Eye (tissue), 1 donor: ENCODE data around the gene FAAP100.
"Not testable (repeated sequence)": the region's sequence is repeated elsewhere in the genome, so short reads cannot be mapped to it uniquely, and the experiment has no call there.

Experiments used
- DNase-seq: peaks from one replicate; pipeline ENCODE4 v3.0.0-alpha.2; 2015

The FAAP100 gene

GRCh38 chr17:81537343-81537855 lies 14.8 kb downstream of the FAAP100 start:
- peak; percentile 90 for DNase-seq

GRCh38 chr17:81536299-81537290 lies 15.6 kb downstream of the FAAP100 start:
- peak; percentile 52 for DNase-seq

GRCh38 chr17:81535480-81536298 lies 16.5 kb downstream of the FAAP100 start:
- DNase-seq, result no peak

- DNase-seq, result no peak
Observed at GRCh38 chr17:81535007-81535328, 17.2 kb downstream of the FAAP100 start.

- DNase-seq, result no peak
Observed at GRCh38 chr17:81534157-81535006, 17.8 kb downstream of the FAAP100 start.

- DNase-seq, result no peak
Observed at GRCh38 chr17:81533339-81534141, 18.6 kb downstream of the FAAP100 start.

GRCh38 chr17:81532490-81533287 lies 19.5 kb downstream of the FAAP100 start:
- no peak for DNase-seq

- not testable (repeated sequence) for DNase-seq
Observed at GRCh38 chr17:81531998-81532404, 20.2 kb downstream of the FAAP100 start.

- DNase-seq, result not testable (repeated sequence)
Observed at GRCh38 chr17:81531013-81531412, 21.1 kb downstream of the FAAP100 start.

- no peak for DNase-seq
Observed at GRCh38 chr17:81529437-81529803, 22.7 kb downstream of the FAAP100 start.

GRCh38 chr17:81528651-81529436 lies 23.3 kb downstream of the FAAP100 start:
- DNase-seq, result no peak

- no peak for DNase-seq
Observed at GRCh38 chr17:81528384-81528650, 23.8 kb downstream of the FAAP100 start.

- DNase-seq, result no peak
Observed at GRCh38 chr17:81527591-81528383, 24.4 kb downstream of the FAAP100 start, which contains the start of gene FSCN2. Gene FSCN2, plus strand, starts transcription at chr17:81528377. Its CDS starts 155 bp downstream, at chr17:81528532.

- no peak for DNase-seq
Observed at GRCh38 chr17:81526662-81527571, 25.2 kb downstream of the FAAP100 start.

- no peak for DNase-seq
Observed at GRCh38 chr17:81524865-81525159, 27.3 kb downstream of the FAAP100 start.

- DNase-seq, result no peak
Observed at GRCh38 chr17:81524039-81524864, 27.9 kb downstream of the FAAP100 start.

GRCh38 chr17:81523402-81524038 lies 28.6 kb downstream of the FAAP100 start:
- peak; percentile 64 for DNase-seq
